Duodenal mucosa (tissue), 2 donors: ENCODE data around the gene RBM18.

ENCODE experiments used
- H3K27ac ChIP-seq: one replicate; pipeline ENCODE4 v1.7.0; 2013; ENCODE audit warnings: low read depth, low read length
- H3K27me3 ChIP-seq, 2 donors: one replicate each; pipeline ENCODE4 v1.7.0; 2013; ENCODE audit warnings: low read length in 2 of 2, control low read depth in 1 of 2; ENCODE audit not compliant: insufficient read depth in 2 of 2, control insufficient read depth in 1 of 2
- H3K36me3 ChIP-seq, 2 donors: one replicate each; pipeline ENCODE4 v1.7.0; 2013; ENCODE audit warnings: low read length in 2 of 2, control low read depth in 1 of 2; ENCODE audit not compliant: insufficient read depth in 2 of 2, control insufficient read depth in 1 of 2
- H3K4me1 ChIP-seq, 2 donors: one replicate each; pipeline ENCODE4 v1.7.0; 2013; ENCODE audit warnings: low read length in 2 of 2, control low read depth in 1 of 2; ENCODE audit not compliant: insufficient read depth in 2 of 2, control insufficient read depth in 1 of 2
- H3K4me3 ChIP-seq, 2 donors: one replicate each; pipeline ENCODE4 v1.7.0; 2013; ENCODE audit warnings: low read length in 2 of 2, low read depth in 1 of 2
- H3K9ac ChIP-seq, 2 donors: one replicate each; pipeline ENCODE4 v1.7.0; 2013; ENCODE audit warnings: low read length in 2 of 2, low read depth in 1 of 2
- H3K9me3 ChIP-seq, 2 donors: one replicate each; pipeline ENCODE4 v1.7.0; 2013; ENCODE audit warnings: low read length in 2 of 2, control low read depth in 1 of 2; ENCODE audit not compliant: control insufficient read depth in 1 of 2

Gene RBM18, protein sequence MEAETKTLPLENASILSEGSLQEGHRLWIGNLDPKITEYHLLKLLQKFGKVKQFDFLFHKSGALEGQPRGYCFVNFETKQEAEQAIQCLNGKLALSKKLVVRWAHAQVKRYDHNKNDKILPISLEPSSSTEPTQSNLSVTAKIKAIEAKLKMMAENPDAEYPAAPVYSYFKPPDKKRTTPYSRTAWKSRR

DNA sequence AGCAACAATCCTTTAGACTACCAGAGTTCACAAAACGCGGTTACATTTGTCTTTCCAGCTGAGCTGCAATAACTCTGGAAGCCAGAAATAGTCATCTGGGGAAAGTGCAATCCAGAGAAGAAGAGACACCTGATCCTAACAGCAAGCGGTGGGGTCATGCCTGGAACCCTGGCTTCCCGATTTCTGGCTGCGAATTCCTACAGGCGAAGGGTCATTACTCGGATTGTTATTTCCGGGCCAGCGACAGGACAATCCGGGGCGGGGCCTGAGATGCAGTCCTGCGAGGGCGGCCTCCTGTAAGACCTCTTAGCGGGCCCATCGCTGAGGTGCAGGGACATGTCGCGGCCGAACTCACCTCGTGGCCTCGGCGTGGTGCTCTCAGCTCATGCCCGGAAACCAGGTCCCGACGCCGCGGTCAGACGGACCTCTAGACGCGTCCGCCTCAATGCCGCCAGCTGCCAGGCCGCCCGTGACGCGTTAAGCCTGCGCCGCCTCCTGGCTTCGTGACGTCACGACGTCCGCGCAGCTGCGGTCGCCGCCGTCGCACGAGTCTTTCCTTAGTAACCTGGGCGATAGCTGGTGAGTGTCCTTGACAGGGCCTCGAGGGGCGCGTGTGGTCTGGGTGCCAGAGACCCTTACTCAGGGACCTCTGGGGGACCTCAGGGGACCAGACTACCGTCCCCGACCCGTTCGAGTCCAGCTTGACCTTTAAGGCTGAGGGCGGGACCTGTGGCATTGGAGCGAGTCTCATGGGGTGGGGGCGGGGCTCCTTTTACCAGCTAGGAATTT is at the start of gene RBM18, which contains the start of gene MRRF:
Gene RBM18 (minus strand): TSS at position 481 of the 789 bp plus-strand sequence. CDS start 3,348 bp downstream, outside the sequence.
Gene MRRF (plus strand): TSS at position 523 of the 789 bp plus-strand sequence. CDS start 6,010 bp downstream, outside the sequence.
- Histone ChIP-seq H3K9me3 (no peaks in the 10 kb centered on the region), H3K9ac (peak within 1 kb of the TSS; percentile 74 to 91), H3K27ac (peak within 1 kb of the TSS; percentile 97), H3K4me3 (peak within 1 kb of the TSS; percentile 83 to 99), H3K4me1 (peaks cover 31 to 39% of the 10 kb centered on the region in 2 donors), H3K36me3 (peaks cover 7 to 18% of the 10 kb centered on the region in 2 donors), H3K27me3 (no peaks in the 10 kb centered on the region)

DNA sequence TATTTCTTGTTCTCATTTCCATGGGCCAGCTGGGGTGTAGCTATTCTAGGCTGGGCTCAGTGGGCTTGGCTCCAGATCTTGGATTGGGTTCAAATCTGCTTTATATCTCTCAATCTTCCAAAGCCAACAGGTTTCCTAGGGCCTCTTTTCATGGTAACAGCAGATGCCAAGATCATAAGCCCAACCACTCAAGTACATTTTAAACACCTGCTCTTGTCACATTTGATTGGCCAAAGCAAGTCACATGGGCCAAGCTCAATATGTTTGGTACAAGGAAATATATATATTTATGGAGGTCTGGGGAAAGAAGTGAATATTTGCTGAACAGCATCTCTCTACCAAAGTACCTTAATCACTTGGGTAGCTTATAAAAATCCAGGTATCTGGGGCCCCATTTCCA is 49.5 kb upstream of the RBM18 start:
- Histone ChIP-seq H3K27ac (no peak overlapping the region), H3K36me3 (peaks cover 25 to 64% of the 10 kb centered on the region in 2 donors), H3K4me3 (no peak overlapping the region), H3K9me3 (no peaks in the 10 kb centered on the region), H3K4me1 (no peaks in the 10 kb centered on the region), H3K27me3 (no peaks in the 10 kb centered on the region), H3K9ac (no peak overlapping the region)

DNA sequence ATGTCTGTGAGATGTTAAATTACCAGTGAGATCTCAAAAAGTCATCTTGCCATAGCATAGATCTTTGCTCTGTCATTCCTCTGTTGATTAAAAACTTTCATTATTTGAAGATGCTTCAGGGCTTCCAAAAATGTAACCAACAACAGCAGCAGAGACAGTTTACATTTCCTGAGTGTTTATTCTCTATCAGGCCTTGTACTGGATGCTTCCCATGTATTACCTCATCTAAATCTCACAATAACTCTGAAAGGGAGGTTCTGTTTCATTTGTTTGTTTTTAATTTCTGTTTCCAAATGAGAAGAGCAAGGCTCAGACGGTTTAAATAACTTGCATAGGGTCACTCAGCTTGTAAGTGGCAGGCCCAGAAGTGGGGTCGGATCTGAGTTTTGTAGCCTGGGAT is 45.2 kb upstream of the RBM18 start:
- H3K4me1 ChIP-seq, result no peaks in the 10 kb centered on the region
- peaks cover 32 to 85% of the 10 kb centered on the region in 2 donors for H3K36me3 ChIP-seq
- H3K27me3 ChIP-seq, result no peaks in the 10 kb centered on the region
- H3K27ac ChIP-seq, result no peak overlapping the region
- no peak overlapping the region for H3K4me3 ChIP-seq
- H3K9ac ChIP-seq, result no peak overlapping the region
- H3K9me3 ChIP-seq, result no peaks in the 10 kb centered on the region

DNA sequence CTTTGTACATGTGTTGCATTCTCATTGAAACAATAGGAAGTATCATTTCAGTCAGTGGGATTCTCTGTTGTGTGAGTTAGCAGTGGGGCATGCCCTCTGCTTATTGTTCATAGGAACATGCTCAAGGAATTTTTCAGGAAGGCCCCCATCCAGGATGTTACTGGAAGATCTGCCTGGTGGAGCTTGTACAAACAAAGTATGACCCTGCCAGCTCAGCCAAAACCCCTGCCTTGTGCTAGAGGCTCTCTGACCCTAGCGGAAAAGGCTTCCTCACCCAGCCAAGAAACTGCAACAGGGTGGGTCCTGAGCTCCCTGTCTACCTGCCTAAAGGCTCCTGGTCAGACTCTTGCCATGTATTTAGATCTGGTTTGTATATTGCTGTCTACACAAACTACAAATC is 43.3 kb upstream of the RBM18 start:
- H3K4me3 ChIP-seq, result no peak overlapping the region
- H3K4me1 ChIP-seq, result no peaks in the 10 kb centered on the region
- no peaks in the 10 kb centered on the region for H3K9me3 ChIP-seq
- peaks cover 19 to 83% of the 10 kb centered on the region in 2 donors for H3K36me3 ChIP-seq
- H3K9ac ChIP-seq, result no peak overlapping the region
- H3K27ac ChIP-seq, result no peak overlapping the region
- no peaks in the 10 kb centered on the region for H3K27me3 ChIP-seq

DNA sequence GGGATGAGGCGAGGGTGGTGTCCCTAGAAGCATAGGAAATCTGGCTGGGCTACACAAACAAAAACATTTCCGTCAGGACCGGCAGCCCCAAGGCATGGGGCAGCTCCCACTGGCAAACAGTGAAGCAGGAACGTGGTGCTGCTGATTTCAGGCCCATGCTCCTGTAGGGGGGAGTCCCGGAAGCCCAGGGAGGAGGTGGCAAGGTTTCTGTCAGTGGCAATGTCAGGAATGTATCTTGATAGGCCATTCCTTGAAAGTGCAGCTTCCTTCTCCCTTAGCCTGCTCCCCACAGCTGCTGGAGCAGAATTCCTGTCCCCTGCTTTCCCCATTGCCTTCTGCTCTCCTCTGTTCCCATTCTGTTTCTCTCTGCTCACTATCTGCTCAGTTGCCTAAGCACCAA is 42.4 kb upstream of the RBM18 start:
- Histone ChIP-seq H3K9ac (no peak overlapping the region), H3K9me3 (no peaks in the 10 kb centered on the region), H3K27me3 (no peaks in the 10 kb centered on the region), H3K36me3 (peaks cover 20 to 79% of the 10 kb centered on the region in 2 donors), H3K4me1 (no peaks in the 10 kb centered on the region), H3K27ac (no peak overlapping the region), H3K4me3 (no peak overlapping the region)

DNA sequence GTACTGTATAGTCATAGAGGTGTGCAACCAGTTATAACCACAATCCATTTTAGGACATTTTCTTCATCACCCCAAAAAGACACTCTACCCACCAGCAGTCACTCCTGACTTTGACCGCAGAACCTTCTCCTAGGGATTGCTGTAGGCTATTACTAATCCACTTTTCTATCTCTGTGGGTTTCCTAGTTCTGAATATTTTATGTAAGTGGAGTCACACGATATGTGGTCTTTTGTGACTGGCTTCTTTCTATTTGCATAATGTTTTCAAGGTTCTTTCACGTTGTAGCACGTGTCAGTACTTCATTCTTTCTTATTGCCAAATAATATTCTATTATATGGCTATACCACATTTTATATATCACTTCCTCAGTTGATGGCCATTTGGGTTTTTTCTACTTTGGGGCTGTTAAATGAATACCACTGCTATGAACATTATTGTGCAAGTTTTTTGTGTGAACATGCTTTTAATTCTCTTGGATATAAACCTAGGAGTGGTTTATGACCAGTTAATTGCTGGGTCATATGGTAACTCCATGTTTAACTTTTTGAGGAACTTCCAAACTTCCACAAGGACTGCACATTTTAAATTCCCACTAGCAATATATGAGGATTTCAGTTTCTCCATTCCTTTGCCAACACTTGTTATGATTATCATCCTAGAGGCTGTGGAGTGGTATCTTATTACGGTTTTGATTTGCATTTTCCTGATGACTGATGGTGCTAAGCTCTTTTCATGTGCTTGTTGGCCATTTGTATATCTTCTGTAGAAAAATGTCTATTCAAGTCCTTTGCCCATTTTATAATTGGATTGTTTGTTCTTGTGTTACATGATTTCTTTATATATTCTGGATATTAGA is 37.8 kb upstream of the RBM18 start:
- H3K36me3 ChIP-seq, result peaks cover 25 to 68% of the 10 kb centered on the region in 2 donors
- H3K4me1 ChIP-seq, result no peaks in the 10 kb centered on the region
- H3K4me3 ChIP-seq, result no peak overlapping the region
- H3K27me3 ChIP-seq, result no peaks in the 10 kb centered on the region
- H3K9me3 ChIP-seq, result no peaks in the 10 kb centered on the region
- H3K9ac ChIP-seq, result no peak overlapping the region
- no peak overlapping the region for H3K27ac ChIP-seq

DNA sequence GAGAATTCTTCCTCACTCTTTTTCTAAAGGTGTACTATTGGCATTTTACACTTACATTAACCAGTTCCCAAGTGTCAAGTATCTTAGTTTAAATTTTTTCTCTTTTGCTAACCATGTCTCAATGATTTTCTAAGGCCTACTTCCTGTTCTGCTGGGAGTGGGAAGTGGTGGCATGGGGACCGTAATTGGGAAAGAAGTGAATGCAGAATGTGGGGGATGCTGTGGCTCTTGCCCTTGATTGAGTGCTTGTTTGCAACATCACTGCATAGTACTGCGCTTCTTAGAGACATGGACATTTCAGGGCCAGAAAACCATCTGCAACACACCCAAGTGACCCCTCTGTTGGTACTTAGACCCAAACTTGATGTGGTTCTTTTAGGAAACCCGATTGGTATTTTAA is 32.9 kb upstream of the RBM18 start:
- Histone ChIP-seq H3K9ac (no peak overlapping the region), H3K4me1 (no peaks in the 10 kb centered on the region), H3K4me3 (no peak overlapping the region), H3K36me3 (peaks cover 23 to 57% of the 10 kb centered on the region in 2 donors), H3K9me3 (no peaks in the 10 kb centered on the region), H3K27ac (no peak overlapping the region), H3K27me3 (no peaks in the 10 kb centered on the region)

DNA sequence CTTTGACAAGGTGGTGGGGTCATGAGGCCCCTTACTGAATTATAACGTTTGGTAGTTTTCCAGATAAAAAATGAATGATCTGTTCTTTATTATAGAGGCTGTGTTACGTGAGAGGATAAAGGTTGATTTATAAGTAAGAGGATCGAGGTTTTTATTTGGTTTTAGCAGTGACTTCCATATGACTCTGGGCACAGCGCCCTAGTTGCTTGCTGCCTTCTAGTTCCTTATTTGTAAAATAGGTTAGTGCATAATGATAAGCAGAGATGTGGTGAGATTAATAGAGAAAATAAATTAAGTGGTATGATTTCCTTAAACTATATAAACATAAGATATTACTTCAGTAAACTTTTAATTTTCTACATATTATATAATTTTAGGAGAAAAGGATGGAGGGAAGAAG is 29.9 kb upstream of the RBM18 start:
- H3K4me1 ChIP-seq, result no peaks in the 10 kb centered on the region
- no peaks in the 10 kb centered on the region for H3K27me3 ChIP-seq
- no peak overlapping the region for H3K4me3 ChIP-seq
- no peak overlapping the region for H3K27ac ChIP-seq
- peaks cover 23 to 65% of the 10 kb centered on the region in 2 donors for H3K36me3 ChIP-seq
- H3K9me3 ChIP-seq, result no peaks in the 10 kb centered on the region
- no peak overlapping the region for H3K9ac ChIP-seq

DNA sequence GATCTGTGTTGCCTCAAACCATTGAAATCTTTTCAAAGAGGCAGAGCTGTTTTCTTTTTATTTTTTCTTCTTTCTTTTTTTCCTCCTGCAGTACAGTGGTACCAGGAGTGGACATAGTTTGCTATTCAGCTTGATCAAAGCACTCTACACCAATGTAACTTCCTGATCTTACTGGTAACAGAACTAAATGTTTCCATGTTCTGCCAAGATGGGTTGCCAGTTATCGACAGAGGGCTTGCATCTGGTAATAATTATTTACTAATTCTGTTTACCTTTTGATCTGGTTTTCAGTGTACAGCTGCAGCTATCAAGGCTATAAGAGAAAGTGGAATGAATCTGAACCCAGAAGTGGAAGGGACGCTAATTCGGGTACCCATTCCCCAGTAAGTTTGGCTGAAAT is 26.8 kb upstream of the RBM18 start:
- Histone ChIP-seq H3K27ac (no peak overlapping the region), H3K4me1 (no peaks in the 10 kb centered on the region), H3K27me3 (no peaks in the 10 kb centered on the region), H3K9me3 (no peaks in the 10 kb centered on the region), H3K9ac (no peak overlapping the region), H3K36me3 (peaks cover 42 to 72% of the 10 kb centered on the region in 2 donors), H3K4me3 (no peak overlapping the region)
